Gastroesophageal sphincter (tissue), 4 donors: ENCODE results near the gene MEGF11. TPM values are rescaled to one million over a fixed set of nuclear protein-coding genes. Genes with fewer than 3 reads are reported as not detected.

Experiments
- ATAC-seq: fragments of 150-250 bp; one replicate; pipeline ENCODE4 v1.9.1; 2016; ENCODE audit warnings: mild to moderate bottlenecking, moderate library complexity
- H3K27ac ChIP-seq, 4 donors: fragments of 200-600 bp; sonication (generic) in 3 of 4; 1 replicate in 3 of 4; 2 replicates in 1 of 4; pipeline ENCODE4 v1.5.1; 2016 to 2019
- H3K27me3 ChIP-seq: fragments of 200-600 bp; sonication (generic); one replicate; pipeline ENCODE4 v1.5.1; 2019
- H3K36me3 ChIP-seq, 2 donors: fragments of 200-600 bp; sonication (generic); one replicate each; pipeline ENCODE4 v1.5.1; 2019; ENCODE audit warnings: control low read depth in 1 of 2
- H3K4me1 ChIP-seq, 3 donors: fragments of 200-600 bp; sonication (generic); 1 replicate in 2 of 3; 2 replicates in 1 of 3; pipeline ENCODE4 v1.5.1; 2016 to 2019; ENCODE audit warnings: control low read depth in 2 of 3
- H3K4me3 ChIP-seq, 2 donors: fragments of 200-600 bp; sonication (generic); one replicate each; pipeline ENCODE4 v1.5.1; 2019; ENCODE audit warnings: mild to moderate bottlenecking in 1 of 2, moderate library complexity in 1 of 2
- H3K9me3 ChIP-seq, 3 donors: fragments of 200-600 bp; sonication (generic); one replicate each; pipeline ENCODE4 v1.5.1; 2017 to 2019; ENCODE audit warnings: control low read depth in 2 of 3
- EP300 ChIP-seq: sonication (generic); formaldehyde crosslinking; IDR thresholded peaks from one replicate; pipeline ENCODE4 v1.6.1; 2017; ENCODE audit warnings: antibody characterized with exemption, mild to moderate bottlenecking
- POLR2A ChIP-seq, 2 donors: fragments of 450-650 bp; IDR thresholded peaks; one replicate each; pipeline ENCODE4 v1.6.1; 2017; ENCODE audit warnings: antibody characterized with exemption in 2 of 2, mild to moderate bottlenecking in 2 of 2, moderate library complexity in 1 of 2
- POLR2AphosphoS5 ChIP-seq: sonication (generic); formaldehyde crosslinking; IDR thresholded peaks from one replicate; pipeline ENCODE4 v1.6.1; 2017; ENCODE audit warnings: antibody characterized with exemption
- WGBS, 2 donors: methylation state at CpG; one replicate each; pipeline ENCODE4 v1.1.5; 2018; ENCODE audit warnings: low coverage in 1 of 2; 5-methylcytosine and 5-hydroxymethylcytosine counted together
- total RNA-seq, 4 donors: library from RNA; depleted of rRNA; stranded (reverse); fragments of >200 nt; gene quantifications; one replicate each; pipeline ENCODE4 v1.1.0, GENCODE V29; 2016
- TF ChIP-seq, protein P1 (sequence below), 4 experiments: fragments of 200-600 bp in 2 of 4; fragments of 450-650 bp in 2 of 4; sonication (generic) in 1 of 4; IDR thresholded peaks; one replicate each; pipeline ENCODE4 v1.5.1; 2017 to 2019; ENCODE audit warnings: antibody characterized with exemption in 4 of 4, mild to moderate bottlenecking in 2 of 4, moderate library complexity in 2 of 4

The MEGF11 gene
- total RNA-seq, 4 donors from 2014 or later, result 0.08 TPM; not detected in 3

DNA sequence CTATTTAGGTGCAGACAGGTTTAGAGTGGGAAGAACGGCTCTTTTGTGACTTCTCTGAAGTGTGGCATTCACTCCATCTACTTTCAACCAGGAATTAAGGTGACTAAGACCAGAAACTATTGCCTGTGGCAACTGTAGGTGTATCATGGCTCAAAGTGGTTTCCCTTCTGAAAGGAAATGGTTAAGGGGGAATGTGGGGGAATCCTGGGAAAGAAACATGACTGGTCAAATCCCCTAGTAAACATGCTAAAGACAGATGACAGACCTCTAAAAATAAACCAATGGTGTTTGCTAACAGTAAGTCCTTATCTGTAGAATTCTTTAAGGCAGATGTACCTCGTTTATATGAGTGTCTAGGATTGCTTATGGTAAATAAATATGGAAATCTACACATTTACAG is 56.9 kb downstream of the MEGF11 start:
- TF ChIP-seq, protein P1, sequence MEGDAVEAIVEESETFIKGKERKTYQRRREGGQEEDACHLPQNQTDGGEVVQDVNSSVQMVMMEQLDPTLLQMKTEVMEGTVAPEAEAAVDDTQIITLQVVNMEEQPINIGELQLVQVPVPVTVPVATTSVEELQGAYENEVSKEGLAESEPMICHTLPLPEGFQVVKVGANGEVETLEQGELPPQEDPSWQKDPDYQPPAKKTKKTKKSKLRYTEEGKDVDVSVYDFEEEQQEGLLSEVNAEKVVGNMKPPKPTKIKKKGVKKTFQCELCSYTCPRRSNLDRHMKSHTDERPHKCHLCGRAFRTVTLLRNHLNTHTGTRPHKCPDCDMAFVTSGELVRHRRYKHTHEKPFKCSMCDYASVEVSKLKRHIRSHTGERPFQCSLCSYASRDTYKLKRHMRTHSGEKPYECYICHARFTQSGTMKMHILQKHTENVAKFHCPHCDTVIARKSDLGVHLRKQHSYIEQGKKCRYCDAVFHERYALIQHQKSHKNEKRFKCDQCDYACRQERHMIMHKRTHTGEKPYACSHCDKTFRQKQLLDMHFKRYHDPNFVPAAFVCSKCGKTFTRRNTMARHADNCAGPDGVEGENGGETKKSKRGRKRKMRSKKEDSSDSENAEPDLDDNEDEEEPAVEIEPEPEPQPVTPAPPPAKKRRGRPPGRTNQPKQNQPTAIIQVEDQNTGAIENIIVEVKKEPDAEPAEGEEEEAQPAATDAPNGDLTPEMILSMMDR (IDR thresholded peaks at IDR 0.05), result no peak
- TF ChIP-seq EP300 (no peak), POLR2A (IDR thresholded peaks at IDR 0.05) (no peak), POLR2AphosphoS5 (no peak)
- peaks cover 36% of the 10 kb centered on the region for H3K27me3 ChIP-seq
- ATAC-seq, result no peak
- 24 to 25% methylated on average over 2 of the region's 2 CpGs for WGBS, 2 donors
- H3K27ac ChIP-seq, result no peak overlapping the region
- H3K36me3 ChIP-seq, result no peaks in the 10 kb centered on the region
- no peaks in the 10 kb centered on the region for H3K9me3 ChIP-seq
- no peak overlapping the region for H3K4me3 ChIP-seq
- H3K4me1 ChIP-seq, result no peaks in the 10 kb centered on the region

DNA sequence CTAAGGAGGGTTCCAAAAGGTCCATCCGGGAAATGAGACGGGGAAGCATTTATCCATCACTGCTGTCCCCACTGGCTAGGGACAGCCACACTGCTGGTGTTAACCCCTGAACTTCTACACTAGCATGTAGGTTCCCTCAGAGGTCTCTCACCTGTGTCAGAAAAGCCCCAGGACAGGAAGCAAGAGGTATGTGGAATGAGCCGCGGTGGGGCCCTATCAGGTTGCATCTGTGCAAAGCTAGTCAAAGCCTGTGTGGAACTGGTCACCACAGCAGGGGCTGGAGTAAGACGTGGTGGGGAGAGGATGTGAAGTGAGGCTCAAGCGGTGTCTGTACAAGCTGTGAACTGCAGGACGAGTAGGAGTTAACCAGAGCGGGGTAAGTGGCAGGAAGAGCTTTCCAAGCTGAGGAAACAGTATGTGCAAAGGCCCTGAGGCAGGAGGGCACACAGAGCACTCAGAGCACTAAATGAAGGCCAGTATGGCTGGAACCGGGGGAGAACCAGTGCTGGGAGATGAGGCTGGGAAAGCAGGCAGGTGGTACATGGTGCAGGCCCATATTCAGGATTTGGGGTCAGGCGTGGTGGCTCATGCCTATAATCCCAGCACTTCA is 57.8 kb downstream of the MEGF11 start:
- WGBS, 2 donors, result 78 to 100% methylated on average over 2 to 8 of the region's 10 CpGs
- Histone ChIP-seq H3K27me3 (peaks cover 40% of the 10 kb centered on the region), H3K4me1 (no peaks in the 10 kb centered on the region), H3K27ac (no peak overlapping the region), H3K9me3 (no peaks in the 10 kb centered on the region), H3K36me3 (no peaks in the 10 kb centered on the region), H3K4me3 (no peak overlapping the region)
- no peak for ATAC-seq
- TF ChIP-seq EP300 (no peak), POLR2AphosphoS5 (no peak), POLR2A (IDR thresholded peaks at IDR 0.05) (no peak)
- TF ChIP-seq, protein P1 (IDR thresholded peaks at IDR 0.05), result no peak

GRCh38 chr15:66193066-66193465 is 60.5 kb downstream of the MEGF11 start:
- Histone ChIP-seq H3K9me3 (no peaks in the 10 kb centered on the region), H3K27me3 (peaks cover 58% of the 10 kb centered on the region), H3K4me3 (no peak overlapping the region), H3K27ac (no peak overlapping the region), H3K36me3 (no peaks in the 10 kb centered on the region), H3K4me1 (no peaks in the 10 kb centered on the region)
- no peak for TF ChIP-seq POLR2A (IDR thresholded peaks at IDR 0.05)
- no peak for TF ChIP-seq POLR2AphosphoS5
- no peak for ATAC-seq
- 97 to 100% methylated on average over 1 to 3 of the region's 3 CpGs for WGBS, 2 donors

GRCh38 chr15:66190746-66191145 is 62.8 kb downstream of the MEGF11 start:
- no peak for ATAC-seq
- no peaks in the 10 kb centered on the region for H3K36me3 ChIP-seq
- no peak for TF ChIP-seq POLR2AphosphoS5
- TF ChIP-seq, protein P1 (IDR thresholded peaks at IDR 0.05), result no peak
- no peak for TF ChIP-seq EP300
- TF ChIP-seq POLR2A (IDR thresholded peaks at IDR 0.05), result no peak
- no peak overlapping the region for H3K4me3 ChIP-seq
- H3K4me1 ChIP-seq, result no peaks in the 10 kb centered on the region
- 71 to 95% methylated on average over 3 to 5 of the region's 5 CpGs for WGBS, 2 donors
- H3K27ac ChIP-seq, result no peak overlapping the region
- H3K9me3 ChIP-seq, result no peaks in the 10 kb centered on the region
- peaks cover 70% of the 10 kb centered on the region for H3K27me3 ChIP-seq

- ATAC-seq, result no peak
- TF ChIP-seq POLR2A (IDR thresholded peaks at IDR 0.05) (no peak), EP300 (no peak), POLR2AphosphoS5 (no peak)
- TF ChIP-seq, protein P1 (IDR thresholded peaks at IDR 0.05), result no peak
- no peak overlapping the region for H3K27ac ChIP-seq
- H3K4me1 ChIP-seq, result no peaks in the 10 kb centered on the region
- peaks cover 79% of the 10 kb centered on the region for H3K27me3 ChIP-seq
- H3K4me3 ChIP-seq, result no peak overlapping the region
- WGBS, 2 donors, result 40 to 88% methylated on average over 2 to 5 of the region's 6 CpGs
- no peaks in the 10 kb centered on the region for H3K36me3 ChIP-seq
- H3K9me3 ChIP-seq, result no peaks in the 10 kb centered on the region
Measured at GRCh38 chr15:66189291-66189690, 64.3 kb downstream of the MEGF11 start.
